Astrocyte of the spinal cord (primary cell): ENCODE data around the gene CD27.

Experiments
- DNase-seq: peaks from one replicate; pipeline ENCODE4 v3.0.0; 2011; ENCODE audit warnings: low read depth, low spot score
- H3K4me3 ChIP-seq: 2 replicates; pipeline ENCODE4 v1.5.1; 2011; ENCODE audit warnings: low read depth, mild to moderate bottlenecking, low read length, moderate library complexity
- in situ Hi-C: cut with HindIII; loops from 2 replicates; pipeline ENCODE4 v1.10.0; 2017; ENCODE audit warnings: low sequenced_read_pairs
- TF ChIP-seq, protein P1 (sequence below): IDR thresholded peaks from 2 replicates; pipeline ENCODE4 v1.5.1; 2012; ENCODE audit warnings: low read depth, mild to moderate bottlenecking, low read length, inconsistent platforms

CD27 gene

DNA sequence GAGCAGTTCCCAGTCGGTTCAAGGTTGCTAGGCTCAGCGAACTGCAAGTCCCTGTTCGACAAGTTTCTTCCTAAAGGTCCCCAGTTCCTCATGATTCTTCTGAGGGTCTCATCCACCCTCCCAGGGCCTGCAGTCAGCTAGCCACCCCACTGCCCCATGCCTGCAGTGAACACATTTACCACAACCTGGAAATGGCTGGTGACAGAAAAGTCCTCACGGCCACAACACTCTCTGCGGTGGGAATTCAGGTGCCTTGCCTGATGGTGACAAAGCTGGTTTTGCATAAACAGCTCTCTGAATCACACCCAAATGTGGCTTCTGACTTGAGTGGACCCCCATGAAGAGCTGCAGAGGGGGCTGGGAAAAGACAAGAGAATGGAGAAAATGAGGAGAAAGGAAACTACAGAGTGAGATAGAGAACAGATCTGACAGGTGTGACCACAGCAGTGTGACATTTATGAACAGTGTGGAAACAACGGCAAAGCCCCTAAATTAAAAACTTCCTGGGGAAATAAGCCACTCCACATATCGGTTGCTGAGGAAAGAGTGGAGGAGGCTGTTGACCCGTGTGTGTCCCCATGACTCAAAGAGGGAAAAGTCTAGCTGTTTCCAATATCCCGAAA lies 1.3 kb upstream of the CD27 start:
- TF ChIP-seq, protein P1, sequence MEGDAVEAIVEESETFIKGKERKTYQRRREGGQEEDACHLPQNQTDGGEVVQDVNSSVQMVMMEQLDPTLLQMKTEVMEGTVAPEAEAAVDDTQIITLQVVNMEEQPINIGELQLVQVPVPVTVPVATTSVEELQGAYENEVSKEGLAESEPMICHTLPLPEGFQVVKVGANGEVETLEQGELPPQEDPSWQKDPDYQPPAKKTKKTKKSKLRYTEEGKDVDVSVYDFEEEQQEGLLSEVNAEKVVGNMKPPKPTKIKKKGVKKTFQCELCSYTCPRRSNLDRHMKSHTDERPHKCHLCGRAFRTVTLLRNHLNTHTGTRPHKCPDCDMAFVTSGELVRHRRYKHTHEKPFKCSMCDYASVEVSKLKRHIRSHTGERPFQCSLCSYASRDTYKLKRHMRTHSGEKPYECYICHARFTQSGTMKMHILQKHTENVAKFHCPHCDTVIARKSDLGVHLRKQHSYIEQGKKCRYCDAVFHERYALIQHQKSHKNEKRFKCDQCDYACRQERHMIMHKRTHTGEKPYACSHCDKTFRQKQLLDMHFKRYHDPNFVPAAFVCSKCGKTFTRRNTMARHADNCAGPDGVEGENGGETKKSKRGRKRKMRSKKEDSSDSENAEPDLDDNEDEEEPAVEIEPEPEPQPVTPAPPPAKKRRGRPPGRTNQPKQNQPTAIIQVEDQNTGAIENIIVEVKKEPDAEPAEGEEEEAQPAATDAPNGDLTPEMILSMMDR, result no peak
- in situ Hi-C loops, result no loop called here

DNA sequence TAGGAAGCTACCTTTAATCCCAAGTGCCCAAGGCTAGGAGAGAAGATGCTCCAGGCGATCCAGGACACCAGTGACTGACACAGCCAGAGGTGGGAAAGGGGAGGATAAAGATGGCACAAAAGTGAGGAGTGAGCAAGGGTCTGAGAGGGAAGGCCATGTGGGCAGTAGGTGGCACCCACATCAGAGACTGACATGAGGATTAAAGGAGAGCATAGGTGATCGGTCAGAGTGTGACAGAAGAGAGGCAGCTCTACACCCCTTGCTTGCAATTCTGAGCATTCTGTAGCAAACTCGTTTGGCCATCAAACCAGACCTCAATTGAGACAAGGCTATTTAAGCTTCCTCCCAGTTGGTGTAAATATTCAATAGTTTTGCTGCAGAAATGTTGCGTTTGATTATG lies 724 bp upstream of the CD27 start:
- in situ Hi-C loops, result no loop called here
- no peak overlapping the region for H3K4me3 ChIP-seq
- no peak for DNase-seq
- TF ChIP-seq, protein P1, result no peak

More for the DNA sequence above, 1.3 kb upstream of the CD27 start:
- H3K4me3 ChIP-seq, result no peak overlapping the region
- no peak for DNase-seq

DNA sequence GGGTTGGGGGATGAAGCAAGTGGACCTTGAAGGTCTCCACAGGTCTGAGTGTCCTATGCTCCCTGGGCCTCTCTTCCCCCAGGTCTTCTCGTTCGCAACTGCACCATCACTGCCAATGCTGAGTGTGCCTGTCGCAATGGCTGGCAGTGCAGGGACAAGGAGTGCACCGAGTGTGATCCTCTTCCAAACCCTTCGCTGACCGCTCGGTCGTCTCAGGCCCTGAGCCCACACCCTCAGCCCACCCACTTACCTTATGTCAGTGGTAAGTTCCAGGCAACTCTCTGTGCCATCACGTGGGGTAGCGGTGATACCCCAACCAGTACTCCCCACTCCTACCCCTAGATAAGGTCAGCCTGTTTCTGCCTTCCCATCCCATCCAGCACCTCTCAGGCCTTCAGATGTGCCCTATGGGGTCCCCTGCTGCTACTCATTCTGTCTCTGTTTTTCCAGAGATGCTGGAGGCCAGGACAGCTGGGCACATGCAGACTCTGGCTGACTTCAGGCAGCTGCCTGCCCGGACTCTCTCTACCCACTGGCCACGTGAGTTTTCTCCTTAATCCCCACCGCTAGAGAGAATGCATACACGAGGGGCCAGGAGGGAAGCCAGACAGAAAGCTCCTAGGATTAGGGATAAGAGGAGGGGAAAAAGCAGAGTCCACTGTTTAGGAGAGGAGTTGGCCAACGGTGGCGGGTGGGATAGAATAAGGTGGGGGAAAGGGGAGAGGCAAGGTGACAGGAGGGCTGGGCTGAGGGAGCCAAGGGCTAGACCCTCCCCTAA lies 5.5 kb downstream of the CD27 start:
- in situ Hi-C loops, result loop anchor here (25.0 kb wide), 1 partner anchor 138 kb away; the partner anchor contains the start of gene PLEKHG6
- no peak for DNase-seq
- H3K4me3 ChIP-seq, result no peak overlapping the region
- TF ChIP-seq, protein P1, result no peak

DNA sequence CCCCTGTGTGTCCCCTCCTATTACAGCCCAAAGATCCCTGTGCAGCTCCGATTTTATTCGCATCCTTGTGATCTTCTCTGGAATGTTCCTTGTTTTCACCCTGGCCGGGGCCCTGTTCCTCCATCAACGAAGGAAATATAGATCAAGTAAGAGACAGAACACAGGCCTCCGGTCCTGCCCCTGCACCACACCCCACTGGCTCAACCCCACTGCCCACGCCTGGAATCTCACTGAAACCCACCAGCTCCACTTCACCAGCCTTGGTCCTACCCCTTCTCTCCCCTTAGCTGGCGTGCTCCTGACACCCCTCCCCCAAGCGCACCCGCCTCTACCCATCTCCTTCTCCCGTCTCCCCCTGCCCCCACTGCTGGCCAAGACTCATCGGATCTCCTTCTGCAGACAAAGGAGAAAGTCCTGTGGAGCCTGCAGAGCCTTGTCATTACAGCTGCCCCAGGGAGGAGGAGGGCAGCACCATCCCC lies 6.2 kb downstream of the CD27 start:
- in situ Hi-C loops, result loop anchor here (25.0 kb wide), 1 partner anchor 139 kb away; the partner anchor contains the start of gene PLEKHG6
- peak overlapping the region; percentile 54 for H3K4me3 ChIP-seq
- no peak for DNase-seq
- TF ChIP-seq, protein P1, result no peak

DNA sequence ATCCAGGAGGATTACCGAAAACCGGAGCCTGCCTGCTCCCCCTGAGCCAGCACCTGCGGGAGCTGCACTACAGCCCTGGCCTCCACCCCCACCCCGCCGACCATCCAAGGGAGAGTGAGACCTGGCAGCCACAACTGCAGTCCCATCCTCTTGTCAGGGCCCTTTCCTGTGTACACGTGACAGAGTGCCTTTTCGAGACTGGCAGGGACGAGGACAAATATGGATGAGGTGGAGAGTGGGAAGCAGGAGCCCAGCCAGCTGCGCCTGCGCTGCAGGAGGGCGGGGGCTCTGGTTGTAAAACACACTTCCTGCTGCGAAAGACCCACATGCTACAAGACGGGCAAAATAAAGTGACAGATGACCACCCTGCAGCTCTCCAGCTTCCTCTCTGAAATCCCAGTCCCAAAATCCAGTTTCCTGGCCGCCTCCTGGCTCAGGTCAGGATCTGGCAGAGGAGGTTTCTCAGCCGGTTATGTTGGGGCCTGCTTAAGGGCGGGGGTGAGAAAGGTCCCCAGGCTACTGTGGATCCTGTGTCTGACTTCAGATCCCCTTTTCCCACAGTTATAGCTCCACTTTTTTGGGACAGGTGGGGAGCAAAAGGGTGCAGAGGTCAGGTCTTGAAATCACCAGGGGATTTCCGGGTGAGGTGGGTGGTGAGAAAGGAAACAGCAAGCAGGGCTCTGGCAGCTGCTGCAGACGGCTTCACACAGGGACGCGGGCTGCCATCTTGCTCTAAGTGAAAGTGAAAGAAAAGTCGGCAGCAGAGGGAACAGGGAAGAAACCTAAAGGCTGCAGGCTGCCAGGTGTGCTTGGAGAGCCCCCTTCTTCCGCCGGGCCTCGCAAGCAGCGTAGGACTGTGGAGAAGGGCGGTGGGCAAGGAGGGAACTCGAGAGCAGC lies 6.8 kb downstream of the CD27 start, which contains the start of gene TAPBPL:
Gene TAPBPL, plus strand, starts transcription at position 695 of the 897 bp plus-strand sequence. CDS start 207 bp downstream, outside the sequence.
- in situ Hi-C loops, result loop anchor here (25.0 kb wide), 1 partner anchor 139 kb away; the partner anchor contains the start of gene PLEKHG6
- peak; percentile 76 for DNase-seq
- TF ChIP-seq, protein P1, result no peak
- peak within 1 kb of the TSS; percentile 54 for H3K4me3 ChIP-seq
